ENCODE data around the gene SAMD15. TPM values are rescaled to one million over a fixed set of nuclear protein-coding genes. Genes with fewer than 3 reads are reported as not detected.
A peak's percentile ranks its signal among the peaks of the same experiment; 100 is the strongest.

The SAMD15 gene
- total and polyA plus RNA-seq, 2 experiments from 2014 or later: 0.61 to 0.76 TPM

DNA sequence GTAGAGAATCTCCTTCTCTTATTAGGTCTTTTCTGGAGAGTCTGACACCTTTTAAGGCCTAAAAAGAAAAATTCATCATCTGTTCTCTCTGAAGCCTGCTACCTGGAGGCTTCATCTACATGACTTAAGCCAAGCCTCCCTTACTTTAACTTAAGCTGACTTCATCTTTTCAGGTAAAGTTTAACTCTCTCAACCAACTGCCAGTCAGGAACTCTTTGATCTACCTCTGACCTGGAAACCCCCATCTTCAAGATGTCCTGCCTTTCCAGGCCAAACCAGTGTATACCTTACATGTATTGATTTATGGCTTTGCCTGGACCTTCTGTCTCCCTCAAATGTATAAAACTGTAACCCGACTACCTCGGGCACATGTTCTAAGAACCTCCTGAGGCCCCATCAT lies 38.9 kb upstream of the SAMD15 start:
- no peaks in the 10 kb centered on the region for H3K27me3 Mint-ChIP-seq (ENCODE audit: insufficient read depth, low read depth, poor library complexity)
- H3K36me3 Mint-ChIP-seq (ENCODE audit: low read depth): peaks cover 20% of the 10 kb centered on the region
- H3K9me3 Mint-ChIP-seq: no peaks in the 10 kb centered on the region
- DNase-seq (ENCODE audit: low spot score): peak; percentile 76
- Histone ChIP-seq H3K4me1 (ENCODE audit: insufficient read depth) (peaks cover 43% of the 10 kb centered on the region), H3K79me2 (replicated peaks; ENCODE audit: insufficient read depth) (no peaks in the 10 kb centered on the region), H2AFZ (no peak overlapping the region), H3K27me3 (ENCODE audit: insufficient read depth) (no peaks in the 10 kb centered on the region), H3K36me3 (ENCODE audit: insufficient read depth) (no peaks in the 10 kb centered on the region), H3K9me2 (ENCODE audit: insufficient read depth) (0 out of 2 replicates have a peak, but pooled peaks cover 1% of the 10 kb centered on the region), H4K20me1 (replicated peaks; ENCODE audit: insufficient read depth) (no peaks in the 10 kb centered on the region), H3K4me2 (peak overlapping the region; percentile 23), H3K4me3 (no peak overlapping the region), H3K27ac (ENCODE audit: low read depth) (peak overlapping the region; percentile 68), H3F3A (replicated peaks; ENCODE audit: low read depth) (no peaks in the 10 kb centered on the region)
- ATAC-seq: peak; percentile 85
- no peak for TF ChIP-seq CREB1 (CRISPR knock-in tag; IDR thresholded peaks at IDR 0.05; ENCODE audit: low read depth)
- no peak for TF ChIP-seq NANOG (IDR thresholded peaks at IDR 0.05; ENCODE audit: borderline replicate concordance)
- TF ChIP-seq EZH2phosphoT487 (IDR thresholded peaks at IDR 0.05; ENCODE audit: unreplicated experiment): no peak
- TF ChIP-seq, protein P1, sequence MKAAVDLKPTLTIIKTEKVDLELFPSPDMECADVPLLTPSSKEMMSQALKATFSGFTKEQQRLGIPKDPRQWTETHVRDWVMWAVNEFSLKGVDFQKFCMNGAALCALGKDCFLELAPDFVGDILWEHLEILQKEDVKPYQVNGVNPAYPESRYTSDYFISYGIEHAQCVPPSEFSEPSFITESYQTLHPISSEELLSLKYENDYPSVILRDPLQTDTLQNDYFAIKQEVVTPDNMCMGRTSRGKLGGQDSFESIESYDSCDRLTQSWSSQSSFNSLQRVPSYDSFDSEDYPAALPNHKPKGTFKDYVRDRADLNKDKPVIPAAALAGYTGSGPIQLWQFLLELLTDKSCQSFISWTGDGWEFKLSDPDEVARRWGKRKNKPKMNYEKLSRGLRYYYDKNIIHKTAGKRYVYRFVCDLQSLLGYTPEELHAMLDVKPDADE (IDR thresholded peaks at IDR 0.05): no peak
- TF ChIP-seq EZH2 (IDR thresholded peaks at IDR 0.05; ENCODE audit: low read depth, unreplicated experiment): no peak
- TF ChIP-seq JUNB (IDR thresholded peaks at IDR 0.05; ENCODE audit: unreplicated experiment): no peak
- no peak for TF ChIP-seq POLR2AphosphoS5 (IDR thresholded peaks at IDR 0.05; ENCODE audit: low read depth)
- TF ChIP-seq STAT1 (IDR thresholded peaks at IDR 0.05; ENCODE audit: unreplicated experiment): no peak
- TF ChIP-seq ZNF114 (CRISPR knock-in tag; IDR thresholded peaks at IDR 0.05): 0 out of 2 replicates have a peak, but pooled peaks have one; percentile 36
- TF ChIP-seq, protein P2, sequence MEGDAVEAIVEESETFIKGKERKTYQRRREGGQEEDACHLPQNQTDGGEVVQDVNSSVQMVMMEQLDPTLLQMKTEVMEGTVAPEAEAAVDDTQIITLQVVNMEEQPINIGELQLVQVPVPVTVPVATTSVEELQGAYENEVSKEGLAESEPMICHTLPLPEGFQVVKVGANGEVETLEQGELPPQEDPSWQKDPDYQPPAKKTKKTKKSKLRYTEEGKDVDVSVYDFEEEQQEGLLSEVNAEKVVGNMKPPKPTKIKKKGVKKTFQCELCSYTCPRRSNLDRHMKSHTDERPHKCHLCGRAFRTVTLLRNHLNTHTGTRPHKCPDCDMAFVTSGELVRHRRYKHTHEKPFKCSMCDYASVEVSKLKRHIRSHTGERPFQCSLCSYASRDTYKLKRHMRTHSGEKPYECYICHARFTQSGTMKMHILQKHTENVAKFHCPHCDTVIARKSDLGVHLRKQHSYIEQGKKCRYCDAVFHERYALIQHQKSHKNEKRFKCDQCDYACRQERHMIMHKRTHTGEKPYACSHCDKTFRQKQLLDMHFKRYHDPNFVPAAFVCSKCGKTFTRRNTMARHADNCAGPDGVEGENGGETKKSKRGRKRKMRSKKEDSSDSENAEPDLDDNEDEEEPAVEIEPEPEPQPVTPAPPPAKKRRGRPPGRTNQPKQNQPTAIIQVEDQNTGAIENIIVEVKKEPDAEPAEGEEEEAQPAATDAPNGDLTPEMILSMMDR (conservative IDR thresholded peaks at IDR 0.05; ENCODE audit: low read depth in 2 of 2): no peak
- TF ChIP-seq, protein P3, sequence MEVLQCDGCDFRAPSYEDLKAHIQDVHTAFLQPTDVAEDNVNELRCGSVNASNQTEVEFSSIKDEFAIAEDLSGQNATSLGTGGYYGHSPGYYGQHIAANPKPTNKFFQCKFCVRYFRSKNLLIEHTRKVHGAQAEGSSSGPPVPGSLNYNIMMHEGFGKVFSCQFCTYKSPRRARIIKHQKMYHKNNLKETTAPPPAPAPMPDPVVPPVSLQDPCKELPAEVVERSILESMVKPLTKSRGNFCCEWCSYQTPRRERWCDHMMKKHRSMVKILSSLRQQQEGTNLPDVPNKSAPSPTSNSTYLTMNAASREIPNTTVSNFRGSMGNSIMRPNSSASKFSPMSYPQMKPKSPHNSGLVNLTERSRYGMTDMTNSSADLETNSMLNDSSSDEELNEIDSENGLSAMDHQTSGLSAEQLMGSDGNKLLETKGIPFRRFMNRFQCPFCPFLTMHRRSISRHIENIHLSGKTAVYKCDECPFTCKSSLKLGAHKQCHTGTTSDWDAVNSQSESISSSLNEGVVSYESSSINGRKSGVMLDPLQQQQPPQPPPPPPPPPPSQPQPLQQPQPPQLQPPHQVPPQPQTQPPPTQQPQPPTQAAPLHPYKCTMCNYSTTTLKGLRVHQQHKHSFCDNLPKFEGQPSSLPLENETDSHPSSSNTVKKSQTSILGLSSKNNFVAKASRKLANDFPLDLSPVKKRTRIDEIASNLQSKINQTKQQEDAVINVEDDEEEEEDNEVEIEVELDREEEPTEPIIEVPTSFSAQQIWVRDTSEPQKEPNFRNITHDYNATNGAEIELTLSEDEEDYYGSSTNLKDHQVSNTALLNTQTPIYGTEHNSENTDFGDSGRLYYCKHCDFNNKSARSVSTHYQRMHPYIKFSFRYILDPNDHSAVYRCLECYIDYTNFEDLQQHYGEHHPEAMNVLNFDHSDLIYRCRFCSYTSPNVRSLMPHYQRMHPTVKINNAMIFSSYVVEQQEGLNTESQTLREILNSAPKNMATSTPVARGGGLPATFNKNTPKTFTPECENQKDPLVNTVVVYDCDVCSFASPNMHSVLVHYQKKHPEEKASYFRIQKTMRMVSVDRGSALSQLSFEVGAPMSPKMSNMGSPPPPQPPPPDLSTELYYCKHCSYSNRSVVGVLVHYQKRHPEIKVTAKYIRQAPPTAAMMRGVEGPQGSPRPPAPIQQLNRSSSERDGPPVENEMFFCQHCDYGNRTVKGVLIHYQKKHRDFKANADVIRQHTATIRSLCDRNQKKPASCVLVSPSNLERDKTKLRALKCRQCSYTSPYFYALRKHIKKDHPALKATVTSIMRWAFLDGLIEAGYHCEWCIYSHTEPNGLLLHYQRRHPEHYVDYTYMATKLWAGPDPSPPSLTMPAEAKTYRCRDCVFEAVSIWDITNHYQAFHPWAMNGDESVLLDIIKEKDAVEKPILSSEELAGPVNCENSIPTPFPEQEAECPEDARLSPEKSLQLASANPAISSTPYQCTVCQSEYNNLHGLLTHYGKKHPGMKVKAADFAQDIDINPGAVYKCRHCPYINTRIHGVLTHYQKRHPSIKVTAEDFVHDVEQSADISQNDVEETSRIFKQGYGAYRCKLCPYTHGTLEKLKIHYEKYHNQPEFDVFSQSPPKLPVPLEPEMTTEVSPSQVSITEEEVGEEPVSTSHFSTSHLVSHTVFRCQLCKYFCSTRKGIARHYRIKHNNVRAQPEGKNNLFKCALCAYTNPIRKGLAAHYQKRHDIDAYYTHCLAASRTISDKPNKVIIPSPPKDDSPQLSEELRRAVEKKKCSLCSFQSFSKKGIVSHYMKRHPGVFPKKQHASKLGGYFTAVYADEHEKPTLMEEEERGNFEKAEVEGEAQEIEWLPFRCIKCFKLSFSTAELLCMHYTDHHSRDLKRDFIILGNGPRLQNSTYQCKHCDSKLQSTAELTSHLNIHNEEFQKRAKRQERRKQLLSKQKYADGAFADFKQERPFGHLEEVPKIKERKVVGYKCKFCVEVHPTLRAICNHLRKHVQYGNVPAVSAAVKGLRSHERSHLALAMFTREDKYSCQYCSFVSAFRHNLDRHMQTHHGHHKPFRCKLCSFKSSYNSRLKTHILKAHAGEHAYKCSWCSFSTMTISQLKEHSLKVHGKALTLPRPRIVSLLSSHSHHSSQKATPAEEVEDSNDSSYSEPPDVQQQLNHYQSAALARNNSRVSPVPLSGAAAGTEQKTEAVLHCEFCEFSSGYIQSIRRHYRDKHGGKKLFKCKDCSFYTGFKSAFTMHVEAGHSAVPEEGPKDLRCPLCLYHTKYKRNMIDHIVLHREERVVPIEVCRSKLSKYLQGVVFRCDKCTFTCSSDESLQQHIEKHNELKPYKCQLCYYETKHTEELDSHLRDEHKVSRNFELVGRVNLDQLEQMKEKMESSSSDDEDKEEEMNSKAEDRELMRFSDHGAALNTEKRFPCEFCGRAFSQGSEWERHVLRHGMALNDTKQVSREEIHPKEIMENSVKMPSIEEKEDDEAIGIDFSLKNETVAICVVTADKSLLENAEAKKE (CRISPR knock-in tag; IDR thresholded peaks at IDR 0.05): peak; percentile 50
- H3K4me1 Mint-ChIP-seq: peaks cover 72% of the 10 kb centered on the region
- H3K4me3 Mint-ChIP-seq: peak overlapping the region; percentile 47; the same call in 1 of the 3 replicates
- peak overlapping the region; percentile 94 for H3K27ac Mint-ChIP-seq
